ENCODE results near the gene AGBL5. TPM values are rescaled to one million over a fixed set of nuclear protein-coding genes. Genes with fewer than 3 reads are reported as not detected.
A peak's percentile ranks its signal among the peaks of the same experiment; 100 is the strongest.

AGBL5 gene
- total and polyA plus RNA-seq, 9 of the 15 experiments (the other 6 are each of a cell fraction or from before 2014, with no cell fraction given) = 3.3 to 52.7 (median 26.2) TPM

DNA sequence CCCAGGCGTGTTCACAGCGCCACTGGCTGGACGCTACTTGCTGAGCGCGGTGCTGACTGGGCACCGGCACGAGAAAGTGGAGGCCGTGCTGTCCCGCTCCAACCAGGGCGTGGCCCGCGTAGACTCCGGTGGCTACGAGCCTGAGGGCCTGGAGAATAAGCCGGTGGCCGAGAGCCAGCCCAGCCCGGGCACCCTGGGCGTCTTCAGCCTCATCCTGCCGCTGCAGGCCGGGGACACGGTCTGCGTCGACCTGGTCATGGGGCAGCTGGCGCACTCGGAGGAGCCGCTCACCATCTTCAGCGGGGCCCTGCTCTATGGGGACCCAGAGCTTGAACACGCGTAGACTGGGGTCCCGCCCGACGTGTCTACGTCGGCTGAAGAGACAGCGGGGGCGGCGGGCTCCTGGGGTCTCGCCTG lies 34.2 kb downstream of the AGBL5 start (continued):
- no peak for TF ChIP-seq PRDM10 (IDR thresholded peaks at IDR 0.05; ENCODE audit: partially characterized antibody)
- no peak for TF ChIP-seq SREBF1 (IDR thresholded peaks at IDR 0.05; ENCODE audit: borderline replicate concordance, low read depth, low read length)
- TF ChIP-seq TAF9B (IDR thresholded peaks at IDR 0.05; ENCODE audit: partially characterized antibody) = no peak
- TF ChIP-seq ZKSCAN8 (CRISPR knock-in tag; IDR thresholded peaks at IDR 0.05) = no peak
- TF ChIP-seq, protein P1, sequence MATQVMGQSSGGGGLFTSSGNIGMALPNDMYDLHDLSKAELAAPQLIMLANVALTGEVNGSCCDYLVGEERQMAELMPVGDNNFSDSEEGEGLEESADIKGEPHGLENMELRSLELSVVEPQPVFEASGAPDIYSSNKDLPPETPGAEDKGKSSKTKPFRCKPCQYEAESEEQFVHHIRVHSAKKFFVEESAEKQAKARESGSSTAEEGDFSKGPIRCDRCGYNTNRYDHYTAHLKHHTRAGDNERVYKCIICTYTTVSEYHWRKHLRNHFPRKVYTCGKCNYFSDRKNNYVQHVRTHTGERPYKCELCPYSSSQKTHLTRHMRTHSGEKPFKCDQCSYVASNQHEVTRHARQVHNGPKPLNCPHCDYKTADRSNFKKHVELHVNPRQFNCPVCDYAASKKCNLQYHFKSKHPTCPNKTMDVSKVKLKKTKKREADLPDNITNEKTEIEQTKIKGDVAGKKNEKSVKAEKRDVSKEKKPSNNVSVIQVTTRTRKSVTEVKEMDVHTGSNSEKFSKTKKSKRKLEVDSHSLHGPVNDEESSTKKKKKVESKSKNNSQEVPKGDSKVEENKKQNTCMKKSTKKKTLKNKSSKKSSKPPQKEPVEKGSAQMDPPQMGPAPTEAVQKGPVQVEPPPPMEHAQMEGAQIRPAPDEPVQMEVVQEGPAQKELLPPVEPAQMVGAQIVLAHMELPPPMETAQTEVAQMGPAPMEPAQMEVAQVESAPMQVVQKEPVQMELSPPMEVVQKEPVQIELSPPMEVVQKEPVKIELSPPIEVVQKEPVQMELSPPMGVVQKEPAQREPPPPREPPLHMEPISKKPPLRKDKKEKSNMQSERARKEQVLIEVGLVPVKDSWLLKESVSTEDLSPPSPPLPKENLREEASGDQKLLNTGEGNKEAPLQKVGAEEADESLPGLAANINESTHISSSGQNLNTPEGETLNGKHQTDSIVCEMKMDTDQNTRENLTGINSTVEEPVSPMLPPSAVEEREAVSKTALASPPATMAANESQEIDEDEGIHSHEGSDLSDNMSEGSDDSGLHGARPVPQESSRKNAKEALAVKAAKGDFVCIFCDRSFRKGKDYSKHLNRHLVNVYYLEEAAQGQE (IDR thresholded peaks at IDR 0.05; ENCODE audit: borderline replicate concordance) = peak; percentile 75
- TF ChIP-seq, protein P1 (CRISPR knock-in tag; IDR thresholded peaks at IDR 0.05; ENCODE audit: low read depth) = no peak
- no peak for TF ChIP-seq RBM25 (IDR thresholded peaks at IDR 0.05; ENCODE audit: low read depth, low read length, severe bottlenecking)
- TF ChIP-seq ZNF75A (CRISPR knock-in tag; IDR thresholded peaks at IDR 0.05) = no peak
- TF ChIP-seq KDM4B (IDR thresholded peaks at IDR 0.05; ENCODE audit: borderline replicate concordance in 2 of 2, low read depth in 1 of 2) = 0 out of 4 replicates have a peak, but pooled peaks of 1 of the 2 experiments have one; percentile 41
